Astrocyte (in vitro differentiated cells and primary cell): ENCODE measurements around the gene STK31.

ENCODE experiments used
- EZH2 ChIP-seq: IDR thresholded peaks from 2 replicates; pipeline ENCODE4 v1.6.1; 2012; ENCODE audit warnings: mild to moderate bottlenecking, low read length, inconsistent platforms; ENCODE audit not compliant: insufficient read depth
- TF ChIP-seq, protein P1 (sequence below): IDR thresholded peaks from 2 replicates; pipeline ENCODE4 v1.5.1; 2011; ENCODE audit warnings: low read depth, mild to moderate bottlenecking, inconsistent platforms, low read length, moderate library complexity; ENCODE audit not compliant: insufficient read depth

GRCh38 chr7:23714579-23714978 is 4.6 kb downstream of the STK31 start:
- TF ChIP-seq, protein P1, sequence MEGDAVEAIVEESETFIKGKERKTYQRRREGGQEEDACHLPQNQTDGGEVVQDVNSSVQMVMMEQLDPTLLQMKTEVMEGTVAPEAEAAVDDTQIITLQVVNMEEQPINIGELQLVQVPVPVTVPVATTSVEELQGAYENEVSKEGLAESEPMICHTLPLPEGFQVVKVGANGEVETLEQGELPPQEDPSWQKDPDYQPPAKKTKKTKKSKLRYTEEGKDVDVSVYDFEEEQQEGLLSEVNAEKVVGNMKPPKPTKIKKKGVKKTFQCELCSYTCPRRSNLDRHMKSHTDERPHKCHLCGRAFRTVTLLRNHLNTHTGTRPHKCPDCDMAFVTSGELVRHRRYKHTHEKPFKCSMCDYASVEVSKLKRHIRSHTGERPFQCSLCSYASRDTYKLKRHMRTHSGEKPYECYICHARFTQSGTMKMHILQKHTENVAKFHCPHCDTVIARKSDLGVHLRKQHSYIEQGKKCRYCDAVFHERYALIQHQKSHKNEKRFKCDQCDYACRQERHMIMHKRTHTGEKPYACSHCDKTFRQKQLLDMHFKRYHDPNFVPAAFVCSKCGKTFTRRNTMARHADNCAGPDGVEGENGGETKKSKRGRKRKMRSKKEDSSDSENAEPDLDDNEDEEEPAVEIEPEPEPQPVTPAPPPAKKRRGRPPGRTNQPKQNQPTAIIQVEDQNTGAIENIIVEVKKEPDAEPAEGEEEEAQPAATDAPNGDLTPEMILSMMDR, result no peak
- TF ChIP-seq EZH2, result no peak
